ENCODE measurements around the gene GRM8.

Gene GRM8

DNA sequence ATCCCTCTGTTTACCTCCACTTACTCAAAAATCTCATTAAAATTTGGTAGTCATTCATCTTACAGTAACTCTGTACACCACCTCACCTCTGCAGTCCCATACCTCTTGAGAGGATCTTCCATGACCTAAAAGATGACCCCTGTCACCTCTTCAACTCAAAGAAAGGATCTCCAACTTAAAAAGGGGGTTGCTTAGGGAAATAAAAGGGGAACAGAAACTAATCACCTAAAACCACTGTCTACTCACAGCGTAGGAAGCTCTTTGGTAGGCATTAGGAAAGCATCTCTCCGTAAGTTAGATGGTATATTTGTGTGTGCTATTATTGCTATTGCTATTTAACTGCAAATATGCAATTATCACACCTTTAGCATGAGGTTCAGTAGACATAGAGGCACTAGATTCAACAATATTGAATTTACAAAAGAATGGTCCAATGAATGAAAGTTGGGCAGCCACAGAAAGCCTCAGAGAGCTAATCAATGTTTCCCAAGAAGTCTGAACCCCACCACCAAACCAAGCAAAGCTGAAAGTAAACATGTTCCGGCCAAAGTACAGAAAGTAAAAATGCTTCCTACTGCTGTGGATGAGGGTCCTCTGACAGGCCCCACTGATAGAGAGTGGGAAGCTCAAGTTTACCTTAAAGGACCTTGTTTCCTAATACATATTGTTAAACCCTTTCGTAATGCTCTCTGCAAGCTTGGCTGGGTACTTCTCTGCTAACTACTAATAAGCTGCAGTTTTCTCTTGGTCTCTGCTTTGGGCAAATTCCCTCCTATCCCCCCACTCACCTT lies 105.8 kb downstream of the GRM8 start:
- no peak for DNase-seq (ENCODE audit: low read depth)

DNA sequence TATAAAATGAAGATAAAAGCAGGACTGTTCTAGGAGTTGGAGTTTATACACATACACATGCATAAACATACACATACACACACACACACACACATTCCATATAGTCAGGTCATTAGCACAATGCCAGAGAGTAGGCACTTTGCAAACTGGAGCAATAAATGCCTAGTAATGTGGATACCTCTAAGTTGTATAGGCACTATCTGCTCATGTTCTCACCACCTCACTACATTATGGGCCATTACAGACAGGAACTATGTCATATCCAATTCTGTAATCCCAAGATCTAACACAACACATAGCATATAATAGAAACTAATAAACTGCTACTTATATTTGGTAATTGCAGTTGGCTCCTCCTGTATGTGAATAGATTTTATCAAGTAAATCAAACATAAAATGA lies 115.6 kb downstream of the GRM8 start:
- DNase-seq (ENCODE audit: low read depth): no peak

DNA sequence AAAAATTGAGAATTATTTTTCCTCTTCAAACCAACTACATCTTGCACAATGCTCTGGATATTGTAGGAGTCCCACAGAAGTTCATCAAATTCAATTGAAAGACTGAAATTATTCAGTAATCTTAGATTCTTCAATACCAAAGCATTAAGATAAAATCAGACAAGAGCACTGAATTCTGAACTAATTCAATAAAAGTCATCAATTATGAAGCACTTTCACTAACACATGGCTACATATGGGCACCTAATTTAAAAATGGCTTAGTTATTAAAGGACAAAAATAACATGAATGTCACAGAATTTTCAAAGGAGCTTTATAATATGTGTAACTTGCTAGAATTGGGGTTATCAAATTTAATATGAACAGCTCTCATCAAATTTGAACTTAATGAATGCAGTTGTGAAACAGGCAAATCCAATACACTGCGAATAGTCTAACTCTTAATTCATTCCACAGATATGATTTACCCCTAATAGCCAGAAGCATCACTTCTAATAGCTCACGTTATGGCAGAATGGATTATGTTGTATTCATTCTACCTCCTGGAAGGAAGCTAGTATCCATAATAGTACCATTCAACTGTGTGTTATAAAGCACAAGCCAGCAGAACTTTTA lies 116.8 kb downstream of the GRM8 start:
- DNase-seq (ENCODE audit: low read depth): no peak

DNA sequence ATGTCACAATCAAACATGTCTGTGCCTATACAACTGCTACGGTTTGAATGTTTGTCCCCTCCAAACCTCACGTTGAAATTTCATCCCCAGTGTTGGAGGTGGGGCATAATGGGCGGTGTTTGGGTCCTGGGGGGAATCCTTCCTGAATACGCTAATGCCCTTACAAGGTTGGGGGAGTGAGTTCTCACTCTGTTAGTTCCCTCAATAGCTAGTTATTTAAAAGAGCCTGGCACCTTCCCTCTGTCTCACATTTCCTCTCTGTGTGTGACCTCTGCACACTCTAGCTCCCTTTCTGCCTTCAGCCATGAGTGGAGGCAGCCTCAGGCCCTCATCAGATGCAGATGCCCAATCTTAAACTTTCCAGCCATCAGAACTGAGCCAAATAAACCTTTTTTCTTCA lies 129.5 kb downstream of the GRM8 start:
- no peak for DNase-seq (ENCODE audit: low read depth)

DNA sequence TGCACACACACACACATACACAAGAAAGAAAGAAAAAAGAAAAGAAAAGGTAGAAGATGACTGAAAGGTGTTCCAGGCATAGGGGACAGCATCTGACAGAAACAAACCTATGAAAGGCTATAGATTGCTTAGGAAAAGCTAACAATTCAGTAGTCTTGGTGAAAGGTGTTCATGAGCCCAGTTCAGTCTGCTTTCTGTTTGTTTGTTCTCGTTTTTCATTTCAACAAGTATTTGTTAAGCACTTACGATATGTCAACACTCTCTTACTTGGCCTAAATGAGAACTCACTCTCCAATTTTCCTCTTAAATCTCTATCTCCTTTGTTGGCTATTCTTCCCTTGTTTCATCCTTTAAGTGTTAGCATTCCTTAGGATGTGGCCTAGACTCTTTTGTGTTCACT lies 133.2 kb downstream of the GRM8 start:
- no peak for DNase-seq (ENCODE audit: low read depth)

DNA sequence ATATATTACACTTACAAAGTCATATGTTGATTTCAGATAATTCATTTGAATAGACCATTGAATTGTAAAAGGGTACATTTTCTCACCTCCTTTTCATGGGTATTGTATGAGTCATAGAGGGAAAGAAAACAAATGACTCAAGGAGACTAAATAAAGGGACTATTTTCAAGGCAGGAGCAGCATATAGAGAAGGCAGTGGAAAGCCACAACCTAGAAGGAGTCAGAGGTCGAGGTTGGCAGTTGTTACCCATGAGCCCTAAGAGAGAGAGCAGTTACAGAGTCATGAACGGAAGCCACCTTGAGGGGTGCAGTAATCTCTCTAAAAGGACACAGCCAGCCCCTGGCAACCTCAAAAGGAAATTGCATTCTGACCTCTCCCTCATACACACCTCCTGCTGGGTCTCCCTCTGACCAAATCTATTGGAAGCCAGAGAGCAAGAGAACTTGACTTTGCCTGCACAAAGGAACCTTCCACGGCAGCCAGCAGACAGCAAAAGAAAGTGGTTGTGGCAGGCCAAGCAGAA lies 137.9 kb downstream of the GRM8 start:
- DNase-seq (ENCODE audit: low read depth): no peak

DNA sequence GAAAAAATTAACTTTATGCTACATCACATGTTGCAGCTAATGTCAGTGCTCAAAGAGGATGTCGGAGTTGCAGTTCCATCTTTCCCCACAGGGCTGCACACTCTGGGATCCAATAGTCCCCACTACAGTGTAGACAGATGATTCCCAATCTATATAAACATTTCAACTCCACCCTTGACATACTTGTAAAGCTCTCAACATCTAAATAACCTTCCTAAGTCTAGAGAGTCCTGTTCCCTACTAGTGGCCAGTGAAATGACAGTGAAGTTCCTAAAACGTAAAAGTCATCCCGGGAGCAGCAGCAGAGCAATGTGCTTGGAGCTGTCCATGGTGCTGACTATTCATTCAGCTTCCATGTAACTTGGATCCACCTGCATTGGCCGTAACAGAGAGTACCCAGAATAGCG lies 145.1 kb downstream of the GRM8 start:
- peak; percentile 58 for DNase-seq (ENCODE audit: low read depth)

DNA sequence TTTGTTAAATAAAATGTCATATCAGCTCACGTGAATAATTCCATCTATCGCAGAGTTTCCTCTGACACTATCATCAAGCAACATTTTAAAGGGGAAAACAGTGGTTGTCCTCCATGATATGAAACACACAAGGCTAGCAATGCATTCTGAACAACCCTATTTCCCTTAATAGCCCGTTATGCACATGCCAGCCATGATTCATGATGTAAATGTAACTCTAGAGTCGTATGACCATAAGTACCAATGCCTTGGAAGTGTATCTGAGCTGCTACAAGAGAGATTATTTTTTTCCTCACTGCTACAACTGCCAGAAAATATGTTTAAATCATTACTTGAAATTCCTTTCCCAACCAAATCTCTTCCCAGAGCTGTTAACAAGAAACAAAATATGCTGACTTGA lies 159.4 kb downstream of the GRM8 start:
- no peak for DNase-seq (ENCODE audit: low read depth)

DNA sequence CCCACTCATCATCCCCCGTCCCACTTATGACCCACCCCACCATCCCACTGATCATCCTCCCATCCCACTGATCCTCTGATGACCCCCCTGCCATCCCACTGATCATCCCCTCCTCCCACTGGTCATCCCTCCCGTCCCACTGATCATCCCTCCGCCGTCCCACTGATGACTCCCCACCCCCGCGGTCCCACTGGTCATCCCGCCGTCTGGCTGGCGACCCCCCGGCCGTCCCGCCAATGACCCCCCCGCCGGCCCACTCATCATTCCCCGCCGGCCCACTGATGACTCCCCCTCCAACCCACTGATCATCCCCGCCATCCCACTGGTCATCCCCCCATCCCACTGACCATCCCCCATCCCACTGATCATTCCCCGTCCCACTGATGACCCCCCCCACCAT lies 161.1 kb downstream of the GRM8 start:
- DNase-seq (ENCODE audit: low read depth): no peak

DNA sequence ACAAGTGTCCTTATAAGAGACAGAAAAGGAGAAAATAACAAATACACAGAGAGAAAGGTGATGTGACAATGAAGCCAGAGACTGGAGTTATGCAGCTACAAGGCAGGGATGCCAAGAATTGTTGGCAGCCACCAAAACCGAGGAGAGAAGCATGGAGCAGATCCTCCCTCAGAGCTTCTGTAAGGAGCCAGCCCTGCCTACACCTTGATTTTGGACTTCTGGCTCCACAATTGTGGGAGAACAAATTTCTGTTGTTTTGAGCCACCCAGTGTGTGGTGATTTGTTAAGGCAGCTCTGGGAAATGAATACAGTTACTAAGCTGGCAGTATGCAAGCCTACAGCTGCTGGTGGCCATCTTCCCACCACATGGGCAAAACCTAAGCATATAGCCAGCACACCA lies 163.6 kb downstream of the GRM8 start:
- no peak for DNase-seq (ENCODE audit: low read depth)

DNA sequence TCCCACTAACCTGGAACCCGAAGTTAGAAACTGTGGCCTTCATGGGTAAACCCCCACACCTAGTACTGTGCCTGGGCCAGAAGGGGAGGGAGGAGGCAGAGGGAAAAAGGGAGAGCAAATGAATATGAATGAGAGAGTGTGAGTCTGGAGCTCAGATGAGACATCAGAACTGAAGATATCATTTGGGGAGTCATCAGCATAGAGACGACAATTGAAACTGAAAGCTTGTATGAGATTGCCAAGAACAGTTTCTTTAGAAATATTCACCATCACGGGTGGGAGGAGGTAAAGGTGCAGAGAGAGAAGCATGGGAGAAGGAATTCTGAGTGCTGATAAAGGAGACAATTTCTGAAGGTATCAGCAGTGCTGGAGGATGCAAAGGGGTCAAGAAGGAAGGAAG lies 171.2 kb downstream of the GRM8 start:
- no peak for DNase-seq (ENCODE audit: low read depth)

DNA sequence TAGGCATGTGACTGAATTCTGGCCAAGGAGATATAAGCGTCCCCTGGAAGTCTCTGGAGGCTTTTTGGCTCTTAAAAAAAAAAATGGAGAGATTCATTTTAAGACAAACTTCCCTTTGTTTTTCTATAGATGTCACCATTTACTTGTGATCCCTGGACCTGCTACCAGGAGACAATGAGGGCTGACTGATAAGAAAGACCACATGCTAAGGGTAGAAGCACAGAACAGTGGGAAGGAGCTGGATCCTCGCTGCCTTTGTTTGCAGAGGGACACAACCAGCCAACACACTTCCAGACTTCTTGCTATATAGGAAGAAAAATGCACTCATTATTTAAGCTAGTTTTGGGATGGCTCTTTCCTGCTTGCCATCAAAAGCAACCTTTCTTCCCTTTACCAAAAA lies 172.2 kb downstream of the GRM8 start:
- no peak for DNase-seq (ENCODE audit: low read depth)

DNA sequence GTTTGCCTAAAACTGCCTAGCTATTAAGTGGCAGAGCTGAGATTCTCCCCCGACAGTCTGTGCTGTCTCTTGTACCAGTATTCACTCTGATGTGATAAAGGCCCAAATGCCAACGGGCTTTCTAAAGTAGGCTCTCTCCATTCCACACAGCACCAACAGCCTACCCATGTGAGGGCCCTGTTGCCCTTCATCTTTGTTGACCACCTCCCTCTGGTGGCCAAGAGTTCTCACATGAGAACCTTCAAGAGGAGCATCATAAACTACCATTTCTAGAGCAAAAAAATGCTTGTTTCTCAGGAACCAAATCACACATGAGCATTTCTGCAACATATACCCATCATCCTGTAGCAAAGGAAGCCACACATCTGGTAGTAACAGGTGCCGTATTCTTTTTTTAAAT lies 185.8 kb downstream of the GRM8 start:
- DNase-seq (ENCODE audit: low read depth): no peak

DNA sequence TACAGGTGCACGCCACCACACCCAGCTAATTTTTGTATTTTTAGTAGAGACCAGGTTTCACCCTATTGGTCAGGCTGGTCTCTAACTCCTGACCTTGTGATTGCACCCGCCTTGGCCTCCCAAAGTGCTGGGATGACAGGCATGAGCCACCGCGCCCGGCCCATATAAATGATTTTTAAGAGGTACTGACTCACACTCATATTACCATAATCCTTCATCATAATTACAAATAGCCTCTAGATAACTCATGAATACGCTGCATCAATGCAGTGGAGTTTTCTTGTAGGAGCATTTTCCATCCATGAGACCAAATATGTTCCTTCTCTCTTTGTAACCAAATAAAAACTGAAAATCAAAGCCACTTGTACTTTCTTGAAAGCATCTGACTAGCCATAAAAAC lies 193.3 kb downstream of the GRM8 start:
- no peak for DNase-seq (ENCODE audit: low read depth)

DNA sequence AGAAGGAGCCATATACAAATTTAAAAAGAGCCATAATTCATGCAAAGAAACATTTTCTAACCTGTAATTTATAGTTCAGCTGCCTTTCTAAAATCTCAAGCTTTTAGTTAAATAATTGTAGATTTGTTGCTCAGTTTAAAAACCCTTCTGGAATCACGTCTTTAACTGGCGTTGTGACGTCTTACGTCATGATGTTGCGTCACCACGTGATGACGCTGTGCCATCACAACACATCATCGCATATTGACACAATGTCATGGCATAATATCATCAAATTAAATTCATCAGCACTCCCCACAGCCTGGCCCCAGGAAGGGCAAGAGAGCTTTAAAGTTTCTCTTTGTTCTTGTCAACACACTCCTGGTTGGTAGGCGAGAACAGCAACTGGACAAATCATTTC lies 194.8 kb downstream of the GRM8 start:
- no peak for DNase-seq (ENCODE audit: low read depth)

DNA sequence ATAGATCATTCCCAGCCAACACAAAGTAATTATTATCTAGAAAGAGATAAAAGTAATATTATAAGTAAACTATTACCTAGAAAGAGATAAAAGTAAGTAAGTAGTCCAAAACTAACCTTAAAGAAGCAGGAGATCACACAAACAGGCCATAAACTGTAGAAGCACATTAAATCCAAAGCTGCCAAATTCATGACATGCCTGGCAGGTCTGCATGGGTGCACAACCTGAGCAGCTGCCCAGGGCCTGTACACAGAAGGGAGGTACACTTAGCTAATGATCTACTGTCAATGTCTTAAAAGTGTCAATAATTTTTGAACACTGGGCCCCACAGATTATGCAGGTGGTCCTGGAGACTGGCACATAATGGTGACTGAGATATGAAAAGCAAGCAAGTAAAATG lies 196.5 kb downstream of the GRM8 start:
- no peak for DNase-seq (ENCODE audit: low read depth)

DNA sequence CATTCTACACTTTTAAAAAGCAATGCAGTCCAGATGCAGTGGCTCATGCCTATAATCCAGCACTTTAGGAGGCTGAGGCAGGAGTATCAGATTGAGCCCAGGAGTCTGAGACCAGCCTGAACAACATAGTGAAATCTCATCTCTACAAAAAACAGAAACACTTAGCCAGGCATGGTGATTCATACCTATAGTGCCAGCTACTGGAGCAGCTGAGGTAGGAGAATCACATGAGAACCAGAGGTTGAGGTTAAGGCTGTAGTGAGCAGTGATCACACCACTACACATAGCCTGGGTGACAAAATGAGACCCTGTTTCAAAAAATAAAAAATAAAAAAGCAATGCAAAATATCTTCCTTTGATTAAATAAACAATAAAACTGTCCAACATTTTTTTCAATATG lies 205.2 kb downstream of the GRM8 start:
- no peak for DNase-seq (ENCODE audit: low read depth)

DNA sequence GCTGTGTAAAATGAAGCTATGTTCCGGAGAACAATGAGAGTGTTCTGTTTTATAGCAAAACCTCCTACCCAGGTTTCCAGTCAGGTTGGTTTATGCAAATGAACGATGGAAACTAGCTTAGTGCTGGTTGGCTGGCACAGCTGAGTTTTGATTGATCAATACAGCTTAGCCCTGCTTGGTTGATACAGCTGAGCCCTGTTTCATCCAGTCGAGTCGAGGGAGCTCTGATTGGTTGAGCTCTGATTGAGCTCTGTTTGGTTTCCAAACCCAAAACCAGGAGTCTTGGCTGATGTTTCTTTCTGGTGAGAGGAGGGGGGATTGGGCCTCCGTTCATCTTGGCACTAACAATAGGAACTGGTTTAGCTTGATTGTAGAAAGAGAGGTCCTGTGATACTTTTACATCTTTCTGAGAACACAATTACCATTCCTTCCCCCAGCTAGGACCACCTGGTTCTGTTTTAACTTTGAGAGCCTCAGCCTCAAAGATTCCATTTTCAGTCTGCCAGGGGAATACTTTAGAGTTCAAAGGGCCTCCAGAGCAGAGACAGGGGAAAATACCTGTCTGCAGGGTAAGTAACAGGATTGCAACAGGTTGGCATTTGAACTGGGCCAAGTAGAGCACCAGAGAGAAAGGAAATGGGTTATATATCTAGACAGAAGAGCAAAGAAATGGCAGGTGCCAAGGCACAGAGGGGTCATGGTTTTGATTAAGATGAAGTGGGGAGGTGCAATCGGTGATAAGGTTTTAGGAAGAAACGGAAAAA lies 210.9 kb downstream of the GRM8 start:
- no peak for DNase-seq (ENCODE audit: low read depth)

DNA sequence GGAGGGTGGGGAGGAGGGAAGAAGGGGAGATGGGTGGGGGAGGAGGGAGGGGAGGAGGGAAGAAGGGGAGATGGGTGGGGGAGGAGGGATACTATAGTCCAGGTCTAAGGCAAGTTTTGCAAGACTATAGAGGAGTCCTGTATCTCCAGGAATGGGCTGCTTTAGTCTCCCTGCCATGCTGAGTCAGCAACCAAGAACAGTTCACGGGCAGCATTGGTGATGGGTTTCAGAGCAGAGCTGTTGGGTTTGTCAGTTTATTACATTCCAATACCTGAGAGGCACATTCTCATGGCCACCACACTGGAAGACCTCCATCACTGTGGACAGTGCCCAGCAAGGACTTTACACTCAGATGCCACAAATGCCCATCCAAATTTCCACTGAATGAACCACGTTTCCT lies 212.7 kb downstream of the GRM8 start:
- DNase-seq (ENCODE audit: low read depth): no peak

DNA sequence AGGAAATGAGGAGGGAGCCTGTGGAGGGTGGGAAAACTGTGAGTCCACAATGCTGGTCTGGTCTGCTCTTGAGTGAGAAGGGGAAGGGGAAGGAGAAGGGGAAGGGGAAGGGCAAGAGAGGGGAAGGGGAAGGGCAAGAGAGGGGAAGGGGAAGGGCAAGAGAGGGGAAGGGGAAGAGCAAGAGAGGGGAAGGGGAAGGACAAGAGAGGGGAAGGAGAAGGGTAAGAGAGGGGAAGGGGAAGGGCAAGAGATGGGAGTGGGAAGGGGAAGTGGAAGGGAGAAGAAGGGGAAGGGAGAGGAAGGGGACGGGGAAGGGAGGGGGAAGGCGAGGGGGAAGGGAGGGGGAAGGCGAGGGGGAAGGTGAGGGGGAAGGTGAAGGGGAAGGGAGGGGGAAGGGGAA lies 213.2 kb downstream of the GRM8 start:
- no peak for DNase-seq (ENCODE audit: low read depth)

DNA sequence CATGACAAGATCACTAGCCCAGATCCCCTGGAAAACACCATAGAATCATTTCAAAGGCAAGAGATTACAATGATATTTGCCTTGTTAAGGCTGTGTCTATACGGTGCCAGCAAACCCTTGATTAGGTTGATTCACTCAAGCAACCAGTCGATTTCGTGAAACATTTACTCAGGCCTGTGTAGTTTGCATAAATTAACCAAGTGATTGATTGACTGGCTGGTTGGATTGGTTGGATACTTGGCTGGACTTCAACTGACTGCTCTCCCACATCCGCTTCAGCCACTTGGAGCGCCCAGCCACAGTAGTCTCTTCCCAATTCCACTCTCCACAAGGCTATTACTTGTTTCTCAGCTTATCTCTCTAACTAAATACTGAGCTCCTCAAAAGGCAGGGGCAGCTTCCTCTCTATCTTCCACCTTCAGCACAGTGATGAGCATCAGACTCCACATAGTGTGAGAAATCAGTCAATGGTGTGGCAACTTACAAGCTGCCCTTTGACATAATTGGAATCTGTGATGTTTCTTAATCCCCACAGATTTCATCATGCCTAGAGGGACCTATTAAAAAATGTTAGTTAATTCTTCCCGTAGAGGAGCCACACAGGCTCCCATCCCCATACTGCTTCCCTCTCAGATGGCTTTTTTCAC lies 217.4 kb downstream of the GRM8 start:
- DNase-seq (ENCODE audit: low read depth): no peak

DNA sequence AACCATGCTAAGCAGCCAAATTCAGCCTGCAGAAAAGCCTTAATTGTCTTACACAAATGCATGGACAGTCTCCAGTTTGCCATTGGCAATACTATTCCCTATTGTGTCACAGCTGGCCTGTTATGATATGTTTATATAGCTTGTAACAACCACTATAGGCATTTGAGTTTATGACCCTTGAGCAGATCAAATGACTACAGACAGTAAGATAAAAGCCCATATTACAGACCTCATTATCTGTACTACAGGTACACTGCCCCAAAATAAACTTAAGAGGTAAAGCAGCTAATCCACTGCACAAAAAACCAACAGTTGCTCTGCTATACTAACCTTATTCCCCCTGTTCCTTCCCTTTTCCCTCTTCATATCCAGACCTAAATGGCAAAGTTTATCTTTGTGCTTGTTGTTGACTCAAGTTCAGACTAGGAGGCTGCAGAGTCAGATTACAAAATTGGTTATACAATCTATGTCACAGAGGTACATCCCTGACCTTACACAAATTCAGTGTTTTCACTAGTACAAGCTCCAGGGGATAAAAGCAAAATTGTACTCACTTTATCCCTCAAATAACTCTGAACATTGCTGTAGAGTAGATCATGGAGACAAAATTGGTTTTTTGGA lies 218.4 kb downstream of the GRM8 start:
- no peak for DNase-seq (ENCODE audit: low read depth)

Measured in ELR (cell line).